ENCODE results near the gene TMEM255A.

Gene TMEM255A

DNA sequence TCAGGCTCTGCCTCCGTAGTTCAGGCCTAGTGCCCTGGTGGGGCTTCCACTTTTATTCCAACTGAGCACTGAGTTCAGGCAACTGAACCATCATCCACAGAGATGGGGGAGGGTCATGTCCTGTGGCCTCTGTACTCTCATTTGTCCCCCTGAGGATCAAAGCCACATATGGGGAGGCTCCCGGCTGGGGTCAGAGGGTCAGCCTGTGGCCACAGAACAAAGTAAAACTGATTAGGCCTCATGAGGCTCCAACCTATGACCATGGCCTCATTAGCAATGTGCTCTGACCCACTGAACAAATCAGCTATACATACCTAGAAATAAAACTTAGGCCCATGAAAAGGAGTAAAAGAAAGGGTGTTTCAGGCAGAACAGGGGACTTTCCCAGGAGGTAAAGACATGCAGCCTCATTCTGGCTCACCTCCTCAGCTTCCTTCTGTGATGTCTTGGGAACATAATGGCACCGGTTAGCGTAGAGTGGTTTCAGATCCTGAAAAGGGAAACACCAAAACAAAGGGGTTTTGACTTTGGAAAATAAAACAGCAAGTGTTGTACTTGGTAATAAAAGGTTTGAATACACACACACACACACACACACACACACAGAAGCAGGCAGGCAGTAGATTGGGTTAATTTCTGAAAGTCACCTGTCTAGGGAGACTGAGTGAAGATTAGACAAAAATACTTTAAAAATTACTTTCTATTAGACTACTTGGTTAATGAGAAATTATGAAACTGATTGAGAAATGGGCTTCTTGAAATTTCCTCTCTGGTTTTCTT is 24.3 kb downstream of the TMEM255A start:
- DNase-seq (ENCODE audit: low read depth in 2 of 2), result no peak
- TF ChIP-seq, protein P1, sequence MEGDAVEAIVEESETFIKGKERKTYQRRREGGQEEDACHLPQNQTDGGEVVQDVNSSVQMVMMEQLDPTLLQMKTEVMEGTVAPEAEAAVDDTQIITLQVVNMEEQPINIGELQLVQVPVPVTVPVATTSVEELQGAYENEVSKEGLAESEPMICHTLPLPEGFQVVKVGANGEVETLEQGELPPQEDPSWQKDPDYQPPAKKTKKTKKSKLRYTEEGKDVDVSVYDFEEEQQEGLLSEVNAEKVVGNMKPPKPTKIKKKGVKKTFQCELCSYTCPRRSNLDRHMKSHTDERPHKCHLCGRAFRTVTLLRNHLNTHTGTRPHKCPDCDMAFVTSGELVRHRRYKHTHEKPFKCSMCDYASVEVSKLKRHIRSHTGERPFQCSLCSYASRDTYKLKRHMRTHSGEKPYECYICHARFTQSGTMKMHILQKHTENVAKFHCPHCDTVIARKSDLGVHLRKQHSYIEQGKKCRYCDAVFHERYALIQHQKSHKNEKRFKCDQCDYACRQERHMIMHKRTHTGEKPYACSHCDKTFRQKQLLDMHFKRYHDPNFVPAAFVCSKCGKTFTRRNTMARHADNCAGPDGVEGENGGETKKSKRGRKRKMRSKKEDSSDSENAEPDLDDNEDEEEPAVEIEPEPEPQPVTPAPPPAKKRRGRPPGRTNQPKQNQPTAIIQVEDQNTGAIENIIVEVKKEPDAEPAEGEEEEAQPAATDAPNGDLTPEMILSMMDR (IDR thresholded peaks at IDR 0.05; ENCODE audit: low read depth, low read length), result no peak
- H3K4me3 ChIP-seq (replicated peaks in 1 of 2; ENCODE audit: low read depth in 2 of 2, low read length in 2 of 2), result no peak overlapping the region

DNA sequence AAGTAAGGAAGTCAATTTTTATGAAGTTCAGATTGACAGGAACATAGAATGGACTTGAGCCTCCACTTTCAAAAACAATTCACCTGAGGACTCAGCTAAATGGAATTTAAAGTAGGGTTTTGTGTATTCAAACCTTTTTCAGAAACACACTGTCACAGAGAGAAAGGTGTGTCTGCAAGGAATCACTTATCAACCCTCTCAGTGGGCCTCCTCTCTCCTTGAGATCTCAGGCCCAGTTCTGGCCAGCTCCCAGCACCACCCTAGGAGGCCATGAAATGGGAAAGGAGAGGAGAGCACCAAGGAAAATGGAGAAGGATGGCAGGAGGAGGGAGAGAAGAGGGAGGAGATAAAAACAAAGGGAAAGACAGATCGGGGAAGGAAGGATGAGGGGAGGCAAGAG is 28.6 kb downstream of the TMEM255A start:
- no peak overlapping the region for H3K4me3 ChIP-seq (replicated peaks in 1 of 2; ENCODE audit: low read depth in 2 of 2, low read length in 2 of 2)
- DNase-seq (ENCODE audit: low read depth in 2 of 2), result no peak
- TF ChIP-seq, protein P1 (IDR thresholded peaks at IDR 0.05; ENCODE audit: low read depth, low read length), result no peak

DNA sequence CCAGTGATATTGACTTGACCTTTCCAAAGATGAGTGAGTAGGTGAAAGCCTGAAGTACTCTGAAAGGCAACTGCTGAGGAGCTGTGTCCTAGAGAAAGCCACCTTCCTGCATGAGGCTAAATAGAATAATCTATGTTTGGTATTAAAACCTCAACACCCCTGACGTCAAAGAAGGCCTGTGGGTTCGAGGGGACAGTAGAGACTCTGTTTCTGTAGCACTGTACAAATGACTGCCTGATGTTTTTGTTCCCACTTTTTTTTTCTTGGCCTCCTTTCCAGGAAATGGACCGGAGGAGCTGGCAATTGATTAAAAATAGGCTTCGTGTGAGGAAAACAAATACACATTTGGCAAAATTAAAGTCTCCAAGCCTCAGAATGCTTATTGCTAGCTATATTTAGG is 29.5 kb downstream of the TMEM255A start:
- DNase-seq (ENCODE audit: low read depth in 2 of 2), result no peak
- TF ChIP-seq, protein P1 (IDR thresholded peaks at IDR 0.05; ENCODE audit: low read depth, low read length), result no peak
- no peak overlapping the region for H3K4me3 ChIP-seq (replicated peaks in 1 of 2; ENCODE audit: low read depth in 2 of 2, low read length in 2 of 2)

DNA sequence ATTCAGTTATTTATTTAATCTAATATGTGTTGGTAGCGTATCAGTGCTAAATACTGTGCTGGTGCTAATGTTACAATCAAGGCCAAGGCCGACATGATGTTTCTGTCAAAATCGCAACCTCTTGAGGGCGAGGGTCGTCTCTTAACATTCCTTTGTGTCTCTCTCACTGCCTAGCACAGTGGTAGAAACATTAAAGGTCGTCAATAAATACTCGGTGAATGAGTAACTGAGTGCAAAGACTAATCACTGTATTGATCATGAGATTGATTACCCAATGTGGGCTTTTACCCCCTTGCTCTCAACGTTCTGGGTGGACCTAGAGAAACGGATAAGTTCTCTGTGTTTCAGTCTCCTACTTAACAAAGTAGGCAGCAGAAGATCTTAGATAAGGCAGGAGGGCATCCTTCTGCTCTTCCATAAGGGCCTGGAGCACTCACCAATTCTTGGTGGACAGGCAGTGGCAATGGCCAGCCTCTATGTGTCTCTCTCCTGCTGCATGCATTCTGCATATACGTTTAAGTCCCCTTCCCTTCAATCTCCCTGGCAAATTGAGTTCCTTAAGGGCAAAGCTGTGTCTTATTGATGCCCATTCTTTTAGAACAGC is 30.1 kb downstream of the TMEM255A start:
- no peak for DNase-seq (ENCODE audit: low read depth in 2 of 2)
- TF ChIP-seq, protein P1 (IDR thresholded peaks at IDR 0.05; ENCODE audit: low read depth, low read length), result no peak

DNA sequence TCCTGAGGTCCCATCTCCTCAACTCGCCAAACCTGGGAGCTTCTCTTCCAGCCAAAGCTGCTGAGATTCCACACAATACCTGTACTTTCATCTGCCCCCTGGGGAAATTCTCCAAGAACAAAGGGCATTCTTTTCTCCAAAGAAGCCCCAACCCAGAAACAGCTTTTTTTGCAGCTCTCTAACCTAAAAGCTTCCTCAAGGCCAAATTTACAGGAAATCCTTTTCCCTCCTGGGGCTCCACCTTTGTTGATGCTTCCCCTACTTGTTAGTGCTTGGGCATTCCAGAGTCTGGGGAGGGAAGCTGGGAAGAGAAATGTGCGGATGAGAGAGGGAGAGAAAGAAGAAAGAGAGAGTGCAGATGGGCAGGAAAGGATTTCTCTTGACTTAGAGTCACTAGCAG is 36.3 kb downstream of the TMEM255A start:
- no peak for DNase-seq (ENCODE audit: low read depth in 2 of 2)
- no peak overlapping the region for H3K4me3 ChIP-seq (replicated peaks in 1 of 2; ENCODE audit: low read depth in 2 of 2, low read length in 2 of 2)
- TF ChIP-seq, protein P1 (IDR thresholded peaks at IDR 0.05; ENCODE audit: low read depth, low read length), result no peak

More for the DNA sequence above, 30.1 kb downstream of the TMEM255A start:
- H3K4me3 ChIP-seq (replicated peaks in 1 of 2; ENCODE audit: low read depth in 2 of 2, low read length in 2 of 2), result no peak overlapping the region

DNA sequence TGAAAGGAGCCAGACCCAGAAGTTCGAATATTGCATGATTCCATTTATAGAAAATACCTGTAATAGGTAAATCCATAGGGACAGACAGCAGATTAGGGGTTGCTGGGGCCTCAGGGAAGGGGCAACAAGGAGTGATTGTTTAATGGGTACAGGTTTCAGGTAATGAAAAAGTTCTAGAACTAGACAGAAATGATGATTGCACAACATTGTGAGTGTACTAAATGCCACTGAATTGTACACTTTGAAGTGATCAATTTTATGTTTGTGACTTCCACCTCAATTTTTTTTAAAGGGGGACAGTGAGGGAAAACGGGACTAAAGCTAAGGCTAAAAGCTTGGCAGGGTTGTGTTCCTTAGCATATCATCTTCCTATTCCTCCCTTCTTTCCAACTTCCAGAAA is 37.1 kb downstream of the TMEM255A start:
- no peak for DNase-seq (ENCODE audit: low read depth in 2 of 2)
- TF ChIP-seq, protein P1 (IDR thresholded peaks at IDR 0.05; ENCODE audit: low read depth, low read length), result no peak
- H3K4me3 ChIP-seq (replicated peaks in 1 of 2; ENCODE audit: low read depth in 2 of 2, low read length in 2 of 2), result no peak overlapping the region

Data from cardiac fibroblast (primary cell).